Calu3 (cell line): ENCODE data around the gene MS4A5. TPM values are rescaled to one million over a fixed set of nuclear protein-coding genes. Genes with fewer than 3 reads are reported as not detected.

ENCODE experiments used
- BruUV-seq: library from RNA; stranded (reverse); fragments of 400-500 nt; replicated peaks from 2 replicates; lab custom pipeline; 2021; lab: Mats Ljungman, UMichigan
- CTCF ChIA-PET: fragments of 300-600 bp; sonication (Branson Sonifier 250); formaldehyde crosslinking; loops from one replicate; lab custom pipeline; 2022; ENCODE audit warnings: antibody characterized with exemption; lab: Charles Lee
- DNase-seq: peaks from one replicate; pipeline ENCODE4 v3.0.0; 2022
- H3K27ac Mint-ChIP-seq: one replicate; pipeline ENCODE4 v1.8.0; 2022; ENCODE audit warnings: mixed read lengths; ENCODE audit not compliant: unreplicated experiment
- H3K27me3 Mint-ChIP-seq: one replicate; pipeline ENCODE4 v1.8.0; 2022; ENCODE audit warnings: mixed read lengths; ENCODE audit not compliant: unreplicated experiment
- H3K36me3 Mint-ChIP-seq: one replicate; pipeline ENCODE4 v1.8.0; 2022; ENCODE audit warnings: mild to moderate bottlenecking, moderate library complexity, mixed read lengths; ENCODE audit not compliant: insufficient read depth, unreplicated experiment
- H3K4me1 Mint-ChIP-seq: one replicate; pipeline ENCODE4 v1.8.0; 2022; ENCODE audit warnings: mild to moderate bottlenecking, low read depth, mixed read lengths; ENCODE audit not compliant: unreplicated experiment
- H3K4me3 Mint-ChIP-seq: one replicate; pipeline ENCODE4 v1.8.0; 2022; ENCODE audit warnings: mild to moderate bottlenecking, low read depth, moderate library complexity, mixed read lengths; ENCODE audit not compliant: unreplicated experiment
- H3K9me3 Mint-ChIP-seq: one replicate; pipeline ENCODE4 v1.8.0; 2022; ENCODE audit warnings: low read depth, mixed read lengths; ENCODE audit not compliant: unreplicated experiment
- CTCF ChIP-seq: fragments of 200-600 bp; IDR thresholded peaks from one replicate; pipeline ENCODE4 v1.8.0; 2022; ENCODE audit warnings: antibody characterized with exemption; ENCODE audit not compliant: unreplicated experiment
- intact Hi-C: fragments of 100-400 bp; cut with micrococcal nuclease; formaldehyde crosslinking; loops from one replicate; pipeline ENCODE4 v1.10.0; 2022; ENCODE audit not compliant: unreplicated experiment
- total RNA-seq: library from RNA; stranded (reverse); gene quantifications from 2 replicates; pipeline ENCODE4 v1.2.3, GENCODE V29; 2022

The MS4A5 gene
- total RNA-seq, 1 experiment from 2014 or later = not detected

- Mint-ChIP-seq H3K27ac (no peak within 1 kb of the TSS), H3K36me3 (no peaks in the 10 kb centered on the region), H3K4me1 (no peaks in the 10 kb centered on the region), H3K9me3 (peaks cover 2% of the 10 kb centered on the region), H3K27me3 (peaks cover 13% of the 10 kb centered on the region), H3K4me3 (no peak within 1 kb of the TSS)
- intact Hi-C loops = no loop called here
- no peak for DNase-seq
- BruUV-seq = no TSS peak
- CTCF ChIA-PET = no interaction called here
- TF ChIP-seq CTCF = no peak
These were observed 63.2 kb downstream of the MS4A5 start, which contains the start of gene MS4A12 for GRCh38 chr11:60492488-60493009. MS4A12 (plus strand) TSS chr11:60492778; CDS start chr11:60497319, 4,541 bp downstream.

DNA sequence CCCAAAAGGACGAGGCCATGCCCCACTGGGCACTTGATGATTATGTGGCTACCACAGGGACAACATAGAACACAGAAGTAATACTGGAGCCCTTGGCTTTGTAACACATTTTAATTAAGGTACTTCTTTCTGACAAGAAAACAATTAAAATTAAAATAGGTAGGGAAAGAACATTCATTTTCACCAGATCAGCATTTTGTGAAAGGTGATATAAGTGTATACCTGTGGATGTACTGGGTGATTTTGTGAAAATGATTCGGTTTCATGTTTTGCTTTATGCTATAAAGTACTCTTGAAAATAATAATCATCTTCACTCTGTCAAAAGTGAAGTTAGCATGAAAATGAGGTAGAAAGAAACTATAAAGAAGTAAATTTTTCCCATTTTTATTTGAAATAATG lies 64.1 kb downstream of the MS4A5 start:
- H3K36me3 Mint-ChIP-seq = no peaks in the 10 kb centered on the region
- DNase-seq = no peak
- H3K27ac Mint-ChIP-seq = no peak overlapping the region
- CTCF ChIA-PET = no interaction called here
- intact Hi-C loops = no loop called here
- peaks cover 20% of the 10 kb centered on the region for H3K27me3 Mint-ChIP-seq
- no peaks in the 10 kb centered on the region for H3K4me1 Mint-ChIP-seq
- no peak overlapping the region for H3K4me3 Mint-ChIP-seq
- no peak for TF ChIP-seq CTCF
- H3K9me3 Mint-ChIP-seq = peaks cover 2% of the 10 kb centered on the region
- BruUV-seq = no TSS peak

Other genes with a start within 250 kb of the MS4A5 start
- not detected in 2 replicates for gene MS4A6A, start 246.5 kb upstream of the MS4A5 start, total RNA-seq
- not detected in 2 replicates for gene MS4A4E, start 186.4 kb upstream of the MS4A5 start, total RNA-seq
- not detected in 2 replicates for gene MS4A4A, start 148.9 kb upstream of the MS4A5 start, total RNA-seq
- not detected in 2 replicates for gene MS4A6E, start 102.3 kb upstream of the MS4A5 start, total RNA-seq
- gene MS4A7, start 51.0 kb upstream of the MS4A5 start, total RNA-seq = not detected in 2 replicates
- gene MS4A14, start 33.1 kb upstream of the MS4A5 start, total RNA-seq = not detected in 2 replicates
- not detected in 2 replicates for gene MS4A1, start 26.3 kb downstream of the MS4A5 start, total RNA-seq
- not detected in 2 replicates for gene MS4A12, start 63.2 kb downstream of the MS4A5 start, total RNA-seq
- gene MS4A13, start 85.8 kb downstream of the MS4A5 start, total RNA-seq = not detected in 2 replicates